AG09309 (cell line): Measurements from ENCODE around the gene TRIM62.

ENCODE experiments used
- DNase-seq: peaks from one replicate; pipeline ENCODE4 v3.0.0-alpha.2; 2010; ENCODE audit warnings: low read depth
- H3K4me3 ChIP-seq: 2 replicates; pipeline ENCODE4 v1.5.1; 2011; ENCODE audit warnings: mild to moderate bottlenecking, low read depth, low read length, moderate library complexity; ENCODE audit not compliant: control insufficient read depth
- TF ChIP-seq, protein P1 (sequence below): IDR thresholded peaks from 2 replicates; pipeline ENCODE4 v1.5.1; 2011; ENCODE audit warnings: mild to moderate bottlenecking, low read depth, low read length, inconsistent platforms; ENCODE audit not compliant: insufficient read depth, control insufficient read depth; ENCODE audit errors: missing control alignments

Gene TRIM62

DNA sequence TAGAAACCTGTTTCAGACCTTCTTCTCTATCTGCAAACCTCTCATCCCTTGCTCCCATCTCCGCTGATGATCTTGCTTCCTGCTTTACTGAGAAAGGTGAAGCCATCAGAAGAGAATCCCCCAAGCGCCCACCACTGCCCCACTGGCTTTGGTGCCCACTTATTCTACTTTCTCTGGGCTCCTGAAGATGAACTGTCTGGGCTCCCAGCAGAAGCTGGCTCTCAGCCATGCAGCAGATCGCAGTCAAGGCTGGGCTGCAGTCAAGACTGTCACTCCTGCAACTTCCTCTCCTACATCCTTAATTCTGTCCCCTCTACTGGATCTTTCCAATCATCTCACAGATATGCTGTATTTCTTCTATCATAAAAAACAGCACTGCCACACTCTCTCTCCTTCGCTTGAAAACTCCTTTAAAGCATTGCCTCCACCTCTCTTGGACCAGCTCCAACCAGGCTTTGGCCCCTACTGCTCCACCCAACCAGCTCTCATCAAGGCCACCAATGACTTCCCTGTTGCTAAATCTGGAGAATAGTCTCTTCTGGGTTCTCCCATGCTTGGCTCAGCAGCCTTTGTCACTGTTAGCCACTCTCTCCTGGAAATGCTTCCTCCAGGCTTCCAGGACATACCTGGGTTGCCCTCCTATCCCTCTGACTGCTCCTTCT is 25.8 kb downstream of the TRIM62 start:
- H3K4me3 ChIP-seq: no peak overlapping the region
- TF ChIP-seq, protein P1, sequence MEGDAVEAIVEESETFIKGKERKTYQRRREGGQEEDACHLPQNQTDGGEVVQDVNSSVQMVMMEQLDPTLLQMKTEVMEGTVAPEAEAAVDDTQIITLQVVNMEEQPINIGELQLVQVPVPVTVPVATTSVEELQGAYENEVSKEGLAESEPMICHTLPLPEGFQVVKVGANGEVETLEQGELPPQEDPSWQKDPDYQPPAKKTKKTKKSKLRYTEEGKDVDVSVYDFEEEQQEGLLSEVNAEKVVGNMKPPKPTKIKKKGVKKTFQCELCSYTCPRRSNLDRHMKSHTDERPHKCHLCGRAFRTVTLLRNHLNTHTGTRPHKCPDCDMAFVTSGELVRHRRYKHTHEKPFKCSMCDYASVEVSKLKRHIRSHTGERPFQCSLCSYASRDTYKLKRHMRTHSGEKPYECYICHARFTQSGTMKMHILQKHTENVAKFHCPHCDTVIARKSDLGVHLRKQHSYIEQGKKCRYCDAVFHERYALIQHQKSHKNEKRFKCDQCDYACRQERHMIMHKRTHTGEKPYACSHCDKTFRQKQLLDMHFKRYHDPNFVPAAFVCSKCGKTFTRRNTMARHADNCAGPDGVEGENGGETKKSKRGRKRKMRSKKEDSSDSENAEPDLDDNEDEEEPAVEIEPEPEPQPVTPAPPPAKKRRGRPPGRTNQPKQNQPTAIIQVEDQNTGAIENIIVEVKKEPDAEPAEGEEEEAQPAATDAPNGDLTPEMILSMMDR: no peak
- DNase-seq: no peak

- no peak for DNase-seq
- H3K4me3 ChIP-seq: no peak overlapping the region
- TF ChIP-seq, protein P1: no peak
These were observed 28.2 kb downstream of the TRIM62 start for GRCh38 chr1:33153650-33154049.

- TF ChIP-seq, protein P1: no peak
- DNase-seq: no peak
- H3K4me3 ChIP-seq: no peak overlapping the region
These were observed 29.0 kb downstream of the TRIM62 start for GRCh38 chr1:33152685-33153432.

- no peak for DNase-seq
- TF ChIP-seq, protein P1: no peak
- H3K4me3 ChIP-seq: no peak overlapping the region
These were observed 30.7 kb downstream of the TRIM62 start for GRCh38 chr1:33151116-33151515.

DNA sequence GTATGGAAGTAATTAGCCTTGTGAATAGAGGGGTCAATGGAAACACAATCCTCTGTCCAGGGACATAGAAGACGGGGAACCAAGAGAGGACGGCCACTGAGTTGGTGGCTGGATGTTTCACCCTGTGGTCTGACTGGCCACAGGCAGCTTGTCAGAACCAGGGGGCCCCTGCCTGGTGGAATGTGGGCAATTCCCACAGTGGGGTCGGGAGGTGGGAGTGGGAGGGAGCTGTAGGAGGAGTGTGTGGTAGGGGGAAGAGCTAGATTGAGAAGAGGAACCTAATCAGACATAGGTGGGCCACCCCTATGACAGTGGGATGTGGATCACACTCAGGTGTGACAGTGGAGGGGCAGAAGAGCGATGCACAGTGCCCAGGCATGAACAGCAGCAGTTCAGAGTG is 31.3 kb downstream of the TRIM62 start:
- no peak overlapping the region for H3K4me3 ChIP-seq
- no peak for DNase-seq
- TF ChIP-seq, protein P1: no peak

GRCh38 chr1:33149453-33150190 is 32.2 kb downstream of the TRIM62 start:
- no peak overlapping the region for H3K4me3 ChIP-seq
- DNase-seq: no peak
- TF ChIP-seq, protein P1: no peak
